ENCODE data around the gene SMAD1. TPM values are rescaled to one million over a fixed set of nuclear protein-coding genes. Genes with fewer than 3 reads are reported as not detected.

Gene SMAD1
- total RNA-seq, 1 experiment from 2014 or later: 23.0 TPM

DNA sequence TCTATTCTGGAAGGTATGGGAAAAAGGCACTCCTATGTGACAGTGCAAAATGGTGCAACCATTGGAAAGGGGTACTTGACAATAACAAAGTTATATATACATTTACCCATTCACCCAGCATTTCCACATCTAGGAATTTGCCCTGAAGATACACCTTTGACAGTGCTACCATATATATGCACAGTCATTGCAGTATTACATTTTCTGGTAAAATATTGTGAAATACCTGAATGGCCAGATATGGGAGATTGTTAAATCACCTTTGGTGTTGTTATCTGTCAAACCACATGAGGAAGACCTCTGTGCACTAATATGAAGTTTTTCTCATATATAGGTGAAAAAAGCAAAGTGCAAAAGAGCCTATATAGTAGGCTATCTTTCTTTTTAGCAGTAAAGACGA, 53.5 kb downstream of the SMAD1 start:
- H4K20me1 ChIP-seq (ENCODE audit: insufficient read depth): no peaks in the 10 kb centered on the region
- no peak for ATAC-seq
- H3K79me2 ChIP-seq (ENCODE audit: insufficient read depth, low read length): peaks cover 11% of the 10 kb centered on the region
- H3K4me3 ChIP-seq (replicated peaks in 1 of 2; ENCODE audit: low read depth in 1 of 2, low read length in 2 of 2): no peak overlapping the region
- BruUV-seq (replicated peaks): no TSS peak
- H3K4me1 ChIP-seq (ENCODE audit: control insufficient read depth in 1 of 2, insufficient read depth in 2 of 2, low read length in 2 of 2): no peaks in the 10 kb centered on the region
- CTCF ChIA-PET: no interaction called here
- no peak for DNase-seq (ENCODE audit: low read depth, low spot score)
- H3K36me3 ChIP-seq (ENCODE audit: control insufficient read depth in 1 of 2, insufficient read depth in 2 of 2, low read length in 2 of 2): no peaks in the 10 kb centered on the region
- H3K9me2 ChIP-seq (ENCODE audit: insufficient read depth): no peaks in the 10 kb centered on the region
- no peaks in the 10 kb centered on the region for H3K9me3 ChIP-seq (ENCODE audit: control insufficient read depth in 1 of 2, insufficient read depth in 1 of 2, low read depth in 1 of 2, low read length in 2 of 2)
- no peak for TF ChIP-seq CEBPB (IDR thresholded peaks at IDR 0.05; ENCODE audit: low read depth)
- TF ChIP-seq SRF (IDR thresholded peaks at IDR 0.05; ENCODE audit: low read depth): no peak
- no peak for TF ChIP-seq ZBTB33 (IDR thresholded peaks at IDR 0.05; ENCODE audit: extremely low read depth, insufficient replicate concordance, low read length)
- no peak for TF ChIP-seq FOSL1 (IDR thresholded peaks at IDR 0.05; ENCODE audit: low read depth)
- TF ChIP-seq, protein P1, sequence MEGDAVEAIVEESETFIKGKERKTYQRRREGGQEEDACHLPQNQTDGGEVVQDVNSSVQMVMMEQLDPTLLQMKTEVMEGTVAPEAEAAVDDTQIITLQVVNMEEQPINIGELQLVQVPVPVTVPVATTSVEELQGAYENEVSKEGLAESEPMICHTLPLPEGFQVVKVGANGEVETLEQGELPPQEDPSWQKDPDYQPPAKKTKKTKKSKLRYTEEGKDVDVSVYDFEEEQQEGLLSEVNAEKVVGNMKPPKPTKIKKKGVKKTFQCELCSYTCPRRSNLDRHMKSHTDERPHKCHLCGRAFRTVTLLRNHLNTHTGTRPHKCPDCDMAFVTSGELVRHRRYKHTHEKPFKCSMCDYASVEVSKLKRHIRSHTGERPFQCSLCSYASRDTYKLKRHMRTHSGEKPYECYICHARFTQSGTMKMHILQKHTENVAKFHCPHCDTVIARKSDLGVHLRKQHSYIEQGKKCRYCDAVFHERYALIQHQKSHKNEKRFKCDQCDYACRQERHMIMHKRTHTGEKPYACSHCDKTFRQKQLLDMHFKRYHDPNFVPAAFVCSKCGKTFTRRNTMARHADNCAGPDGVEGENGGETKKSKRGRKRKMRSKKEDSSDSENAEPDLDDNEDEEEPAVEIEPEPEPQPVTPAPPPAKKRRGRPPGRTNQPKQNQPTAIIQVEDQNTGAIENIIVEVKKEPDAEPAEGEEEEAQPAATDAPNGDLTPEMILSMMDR (IDR thresholded peaks at IDR 0.05 in 2 of 3, conservative IDR thresholded peaks at IDR 0.05 in 1 of 3; ENCODE audit: borderline replicate concordance in 1 of 3, insufficient read depth in 1 of 3, low read depth in 2 of 3, low read length in 2 of 3): no peak
- TF ChIP-seq, protein P2, sequence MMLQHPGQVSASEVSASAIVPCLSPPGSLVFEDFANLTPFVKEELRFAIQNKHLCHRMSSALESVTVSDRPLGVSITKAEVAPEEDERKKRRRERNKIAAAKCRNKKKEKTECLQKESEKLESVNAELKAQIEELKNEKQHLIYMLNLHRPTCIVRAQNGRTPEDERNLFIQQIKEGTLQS (IDR thresholded peaks at IDR 0.05): no peak
- no peak for TF ChIP-seq EZH2 (IDR thresholded peaks at IDR 0.05)
- no peak for TF ChIP-seq ZFX (IDR thresholded peaks at IDR 0.05)
- TF ChIP-seq SP1 (IDR thresholded peaks at IDR 0.05; ENCODE audit: low read depth): no peak
- TF ChIP-seq, protein P3, sequence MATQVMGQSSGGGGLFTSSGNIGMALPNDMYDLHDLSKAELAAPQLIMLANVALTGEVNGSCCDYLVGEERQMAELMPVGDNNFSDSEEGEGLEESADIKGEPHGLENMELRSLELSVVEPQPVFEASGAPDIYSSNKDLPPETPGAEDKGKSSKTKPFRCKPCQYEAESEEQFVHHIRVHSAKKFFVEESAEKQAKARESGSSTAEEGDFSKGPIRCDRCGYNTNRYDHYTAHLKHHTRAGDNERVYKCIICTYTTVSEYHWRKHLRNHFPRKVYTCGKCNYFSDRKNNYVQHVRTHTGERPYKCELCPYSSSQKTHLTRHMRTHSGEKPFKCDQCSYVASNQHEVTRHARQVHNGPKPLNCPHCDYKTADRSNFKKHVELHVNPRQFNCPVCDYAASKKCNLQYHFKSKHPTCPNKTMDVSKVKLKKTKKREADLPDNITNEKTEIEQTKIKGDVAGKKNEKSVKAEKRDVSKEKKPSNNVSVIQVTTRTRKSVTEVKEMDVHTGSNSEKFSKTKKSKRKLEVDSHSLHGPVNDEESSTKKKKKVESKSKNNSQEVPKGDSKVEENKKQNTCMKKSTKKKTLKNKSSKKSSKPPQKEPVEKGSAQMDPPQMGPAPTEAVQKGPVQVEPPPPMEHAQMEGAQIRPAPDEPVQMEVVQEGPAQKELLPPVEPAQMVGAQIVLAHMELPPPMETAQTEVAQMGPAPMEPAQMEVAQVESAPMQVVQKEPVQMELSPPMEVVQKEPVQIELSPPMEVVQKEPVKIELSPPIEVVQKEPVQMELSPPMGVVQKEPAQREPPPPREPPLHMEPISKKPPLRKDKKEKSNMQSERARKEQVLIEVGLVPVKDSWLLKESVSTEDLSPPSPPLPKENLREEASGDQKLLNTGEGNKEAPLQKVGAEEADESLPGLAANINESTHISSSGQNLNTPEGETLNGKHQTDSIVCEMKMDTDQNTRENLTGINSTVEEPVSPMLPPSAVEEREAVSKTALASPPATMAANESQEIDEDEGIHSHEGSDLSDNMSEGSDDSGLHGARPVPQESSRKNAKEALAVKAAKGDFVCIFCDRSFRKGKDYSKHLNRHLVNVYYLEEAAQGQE (IDR thresholded peaks at IDR 0.05; ENCODE audit: low read depth): no peak
- TF ChIP-seq JUND (IDR thresholded peaks at IDR 0.05): no peak
- TF ChIP-seq ZNF274 (IDR thresholded peaks at IDR 0.05; ENCODE audit: low read depth, low read length): no peak
- no peak for TF ChIP-seq EZH2phosphoT487 (IDR thresholded peaks at IDR 0.05; ENCODE audit: borderline replicate concordance)
- TF ChIP-seq, protein P4, sequence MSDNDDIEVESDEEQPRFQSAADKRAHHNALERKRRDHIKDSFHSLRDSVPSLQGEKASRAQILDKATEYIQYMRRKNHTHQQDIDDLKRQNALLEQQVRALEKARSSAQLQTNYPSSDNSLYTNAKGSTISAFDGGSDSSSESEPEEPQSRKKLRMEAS (IDR thresholded peaks at IDR 0.05): no peak
- no peak for TF ChIP-seq TCF7L2 (IDR thresholded peaks at IDR 0.05; ENCODE audit: borderline replicate concordance, extremely low read depth, insufficient read depth, insufficient read length)
- no peak for TF ChIP-seq POLR2AphosphoS5 (IDR thresholded peaks at IDR 0.05; ENCODE audit: low read depth, low read length)
- TF ChIP-seq ELF1 (IDR thresholded peaks at IDR 0.05; ENCODE audit: borderline replicate concordance, low read depth): no peak
- no peak for TF ChIP-seq EGR1 (IDR thresholded peaks at IDR 0.05; ENCODE audit: low read depth)
- RAD21 ChIA-PET (ENCODE audit: low non-redundant PET in 1 of 2, low total read pairs in 2 of 2, uncharacterized antibody in 2 of 2, unreplicated experiment in 2 of 2): no interaction called here
- H3K27ac ChIP-seq (ENCODE audit: low read depth, low read length): no peak overlapping the region
- no peak overlapping the region for H2AFZ ChIP-seq (ENCODE audit: low read depth, low read length, poor library complexity, severe bottlenecking)
- H3K27me3 ChIP-seq (ENCODE audit: insufficient read depth, low read length): no peaks in the 10 kb centered on the region
- H3K4me2 ChIP-seq (ENCODE audit: low read length): no peak overlapping the region
- no peak overlapping the region for H3K9ac ChIP-seq (ENCODE audit: low read length)
- intact Hi-C loops (cut with micrococcal nuclease): no loop called here
- POLR2A ChIA-PET: no interaction called here

Measured in HCT116 (cell line).